HEK293 (cell line): Measurements from ENCODE around the gene NOP10.
A peak's percentile ranks its signal among the peaks of the same experiment; 100 is the strongest.

Experiments used
- BCL11A ChIP-seq: fragments of 450-650 bp; formaldehyde crosslinking; IDR thresholded peaks from 2 replicates; pipeline ENCODE4 v1.5.1; 2016; ENCODE audit warnings: low read depth, missing biosample characterization, missing genetic modification characterization
- MYNN ChIP-seq: fragments of 450-650 bp; formaldehyde crosslinking; IDR thresholded peaks from 2 replicates; pipeline ENCODE4 v1.5.1; 2016; ENCODE audit warnings: missing biosample characterization, missing genetic modification characterization, borderline replicate concordance
- PRDM1 ChIP-seq: fragments of 450-650 bp; formaldehyde crosslinking; IDR thresholded peaks from 2 replicates; pipeline ENCODE4; 2016; ENCODE audit warnings: missing biosample characterization, missing genetic modification characterization
- PRDM2 ChIP-seq: fragments of 450-650 bp; formaldehyde crosslinking; IDR thresholded peaks from 2 replicates; pipeline ENCODE4 v1.5.1; 2016; ENCODE audit warnings: missing biosample characterization, missing genetic modification characterization, borderline replicate concordance
- ZBTB44 ChIP-seq: fragments of 450-650 bp; IDR thresholded peaks from 2 replicates; pipeline ENCODE4 v1.5.1; 2018; ENCODE audit warnings: missing biosample characterization, mild to moderate bottlenecking, missing genetic modification characterization
- ZFP3 ChIP-seq: fragments of 450-650 bp; formaldehyde crosslinking; IDR thresholded peaks from 2 replicates; pipeline ENCODE4 v1.5.1; 2016; ENCODE audit warnings: low read depth, missing biosample characterization, missing genetic modification characterization
- ZFP41 ChIP-seq: fragments of 450-650 bp; formaldehyde crosslinking; IDR thresholded peaks from 2 replicates; pipeline ENCODE4 v1.5.1; 2016; ENCODE audit warnings: missing biosample characterization, missing genetic modification characterization, borderline replicate concordance
- ZNF112 ChIP-seq: fragments of 450-650 bp; formaldehyde crosslinking; IDR thresholded peaks from 2 replicates; pipeline ENCODE4 v1.5.0; 2017; ENCODE audit warnings: missing biosample characterization, missing genetic modification characterization
- ZNF174 ChIP-seq: fragments of 450-650 bp; formaldehyde crosslinking; IDR thresholded peaks from 2 replicates; pipeline ENCODE4 v1.5.0; 2017; ENCODE audit warnings: missing biosample characterization, mild to moderate bottlenecking, missing genetic modification characterization
- ZNF2 ChIP-seq: fragments of 450-650 bp; formaldehyde crosslinking; IDR thresholded peaks from 2 replicates; pipeline ENCODE4 v1.5.1; 2016; ENCODE audit warnings: missing biosample characterization, missing genetic modification characterization
- ZNF214 ChIP-seq: fragments of 450-650 bp; formaldehyde crosslinking; IDR thresholded peaks from 2 replicates; pipeline ENCODE4 v1.5.1; 2017; ENCODE audit warnings: missing biosample characterization, mild to moderate bottlenecking, missing genetic modification characterization, borderline replicate concordance
- ZNF292 ChIP-seq: fragments of 450-650 bp; formaldehyde crosslinking; IDR thresholded peaks from 2 replicates; pipeline ENCODE4 v1.5.1; 2016; ENCODE audit warnings: low read depth, missing biosample characterization, missing genetic modification characterization, borderline replicate concordance
- ZNF366 ChIP-seq: fragments of 450-650 bp; formaldehyde crosslinking; conservative IDR thresholded peaks from 2 replicates; pipeline ENCODE4 v1.5.1; 2016; ENCODE audit warnings: missing biosample characterization, missing genetic modification characterization
- ZNF391 ChIP-seq: fragments of 450-650 bp; formaldehyde crosslinking; IDR thresholded peaks from 2 replicates; pipeline ENCODE4 v1.5.1; 2016; ENCODE audit warnings: low read depth, missing biosample characterization, missing genetic modification characterization, borderline replicate concordance
- ZNF530 ChIP-seq: fragments of 450-650 bp; formaldehyde crosslinking; IDR thresholded peaks from 2 replicates; pipeline ENCODE4 v1.5.1; 2016; ENCODE audit warnings: low read depth, missing biosample characterization, missing genetic modification characterization
- ZNF610 ChIP-seq: fragments of 450-650 bp; formaldehyde crosslinking; IDR thresholded peaks from 2 replicates; pipeline ENCODE4 v1.5.1; 2016; ENCODE audit warnings: missing biosample characterization, missing genetic modification characterization, borderline replicate concordance
- ZNF623 ChIP-seq: fragments of 450-650 bp; formaldehyde crosslinking; IDR thresholded peaks from 2 replicates; pipeline ENCODE4 v1.5.1; 2016; ENCODE audit warnings: missing biosample characterization, missing genetic modification characterization
- ZNF658 ChIP-seq: fragments of 450-650 bp; formaldehyde crosslinking; IDR thresholded peaks from 2 replicates; pipeline ENCODE4; 2016; ENCODE audit warnings: missing biosample characterization, missing genetic modification characterization
- ZNF692 ChIP-seq: fragments of 450-650 bp; formaldehyde crosslinking; IDR thresholded peaks from 2 replicates; pipeline ENCODE4 v1.5.1; 2016; ENCODE audit warnings: missing biosample characterization, missing genetic modification characterization
- ZSCAN18 ChIP-seq: fragments of 450-650 bp; formaldehyde crosslinking; IDR thresholded peaks from 2 replicates; pipeline ENCODE4 v1.5.1; 2016; ENCODE audit warnings: missing biosample characterization, missing genetic modification characterization
- ZSCAN5A ChIP-seq: fragments of 450-650 bp; formaldehyde crosslinking; IDR thresholded peaks from 2 replicates; pipeline ENCODE4 v1.5.1; 2016; ENCODE audit warnings: missing biosample characterization, missing genetic modification characterization
- TF ChIP-seq, protein P1 (sequence below): fragments of 450-650 bp; formaldehyde crosslinking; IDR thresholded peaks from 2 replicates; pipeline ENCODE4 v1.5.1; 2017; ENCODE audit warnings: missing biosample characterization, missing genetic modification characterization
- TF ChIP-seq, protein P2 (sequence below): fragments of 450-650 bp; formaldehyde crosslinking; optimal IDR thresholded peaks from 2 replicates; pipeline ENCODE3; 2016; ENCODE audit warnings: missing biosample characterization, mild to moderate bottlenecking, missing genetic modification characterization

NOP10 gene

GRCh38 chr15:34367101-34368081, 24.5 kb upstream of the NOP10 start, which contains the start of gene LPCAT4 (continued):
- TF ChIP-seq ZBTB44 (tag by site-specific recombination): peak; percentile 76; the same call in 1 of the 2 replicates
- no peak for TF ChIP-seq ZNF214 (tag by site-specific recombination)
- TF ChIP-seq ZNF530: no peak
- peak; percentile 82 for TF ChIP-seq ZNF692 (tag by site-specific recombination)
- TF ChIP-seq PRDM2 (tag by site-specific recombination): no peak
- no peak for TF ChIP-seq ZSCAN18 (tag by site-specific recombination)
- TF ChIP-seq, protein P1, sequence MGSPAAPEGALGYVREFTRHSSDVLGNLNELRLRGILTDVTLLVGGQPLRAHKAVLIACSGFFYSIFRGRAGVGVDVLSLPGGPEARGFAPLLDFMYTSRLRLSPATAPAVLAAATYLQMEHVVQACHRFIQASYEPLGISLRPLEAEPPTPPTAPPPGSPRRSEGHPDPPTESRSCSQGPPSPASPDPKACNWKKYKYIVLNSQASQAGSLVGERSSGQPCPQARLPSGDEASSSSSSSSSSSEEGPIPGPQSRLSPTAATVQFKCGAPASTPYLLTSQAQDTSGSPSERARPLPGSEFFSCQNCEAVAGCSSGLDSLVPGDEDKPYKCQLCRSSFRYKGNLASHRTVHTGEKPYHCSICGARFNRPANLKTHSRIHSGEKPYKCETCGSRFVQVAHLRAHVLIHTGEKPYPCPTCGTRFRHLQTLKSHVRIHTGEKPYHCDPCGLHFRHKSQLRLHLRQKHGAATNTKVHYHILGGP (tag by site-specific recombination): no peak
- 0 out of 2 replicates have a peak, but pooled peaks have one; percentile 19 for TF ChIP-seq PRDM1
- TF ChIP-seq, protein P2, sequence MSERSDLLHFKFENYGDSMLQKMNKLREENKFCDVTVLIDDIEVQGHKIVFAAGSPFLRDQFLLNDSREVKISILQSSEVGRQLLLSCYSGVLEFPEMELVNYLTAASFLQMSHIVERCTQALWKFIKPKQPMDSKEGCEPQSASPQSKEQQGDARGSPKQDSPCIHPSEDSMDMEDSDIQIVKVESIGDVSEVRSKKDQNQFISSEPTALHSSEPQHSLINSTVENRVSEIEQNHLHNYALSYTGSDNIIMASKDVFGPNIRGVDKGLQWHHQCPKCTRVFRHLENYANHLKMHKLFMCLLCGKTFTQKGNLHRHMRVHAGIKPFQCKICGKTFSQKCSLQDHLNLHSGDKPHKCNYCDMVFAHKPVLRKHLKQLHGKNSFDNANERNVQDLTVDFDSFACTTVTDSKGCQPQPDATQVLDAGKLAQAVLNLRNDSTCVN (tag by site-specific recombination): peak; percentile 72
- TF ChIP-seq ZNF174 (tag by site-specific recombination): no peak
- TF ChIP-seq ZNF292 (tag by site-specific recombination): no peak
- TF ChIP-seq BCL11A (tag by site-specific recombination): no peak
- no peak for TF ChIP-seq ZNF658 (tag by site-specific recombination)
- no peak for TF ChIP-seq ZNF112 (tag by site-specific recombination)
- no peak for TF ChIP-seq ZFP3 (tag by site-specific recombination)
- TF ChIP-seq ZSCAN5A (tag by site-specific recombination): 0 out of 2 replicates have a peak, but pooled peaks have one; percentile 52
- no peak for TF ChIP-seq MYNN (tag by site-specific recombination)
- no peak for TF ChIP-seq ZFP41 (tag by site-specific recombination)
- TF ChIP-seq ZNF610 (tag by site-specific recombination): no peak
- TF ChIP-seq ZNF2: peak; percentile 85
- no peak for TF ChIP-seq ZNF623 (tag by site-specific recombination)
- no peak for TF ChIP-seq ZNF391 (tag by site-specific recombination)
- TF ChIP-seq ZNF366 (tag by site-specific recombination): 0 out of 2 replicates have a peak, but pooled peaks have one; percentile 20
